Stimulated activated CD8-positive, alpha-beta memory T cell treated with anti-CD3 and anti-CD28 coated beads, Interleukin-12 subunit alpha, Interleukin-12 subunit beta, amount 100 ng/mL, for 24 hours (primary cell): ENCODE measurements around the gene RAB3IL1.

Experiments used
- DNase-seq: peaks from one replicate; pipeline ENCODE4 v3.0.0-alpha.2; 2020; ENCODE audit errors: extremely low read depth

Gene RAB3IL1

GRCh38 chr11:61952882-61953281 is 35.5 kb upstream of the RAB3IL1 start:
- no peak for DNase-seq

GRCh38 chr11:61951484-61952135 is 34.2 kb upstream of the RAB3IL1 start:
- no peak for DNase-seq

GRCh38 chr11:61950035-61950547 is 32.7 kb upstream of the RAB3IL1 start, which contains the start of gene BEST1:
TSS of gene BEST1 (plus strand) at chr11:61950351. CDS start at chr11:61951807, 1,456 bp downstream.
- DNase-seq = no peak

- DNase-seq = no peak
Measured at GRCh38 chr11:61949169-61950034, 32.0 kb upstream of the RAB3IL1 start.

- no peak for DNase-seq
Measured at GRCh38 chr11:61948505-61948904, 31.1 kb upstream of the RAB3IL1 start.

GRCh38 chr11:61947486-61948210 is 30.3 kb upstream of the RAB3IL1 start:
- no peak for DNase-seq

- DNase-seq = no peak
Measured at GRCh38 chr11:61946894-61947293, 29.5 kb upstream of the RAB3IL1 start.

- no peak for DNase-seq
Measured at GRCh38 chr11:61945191-61945590, 27.8 kb upstream of the RAB3IL1 start.

- no peak for DNase-seq
Measured at GRCh38 chr11:61940466-61940865, 23.1 kb upstream of the RAB3IL1 start.

GRCh38 chr11:61935861-61936260 is 18.5 kb upstream of the RAB3IL1 start:
- no peak for DNase-seq

- no peak for DNase-seq
Measured at GRCh38 chr11:61930933-61931332, 13.6 kb upstream of the RAB3IL1 start.

- DNase-seq = no peak
Measured at GRCh38 chr11:61928606-61929005, 11.2 kb upstream of the RAB3IL1 start.

GRCh38 chr11:61927501-61927900 is 10.1 kb upstream of the RAB3IL1 start:
- no peak for DNase-seq

GRCh38 chr11:61926235-61926634 is 8.9 kb upstream of the RAB3IL1 start:
- no peak for DNase-seq

GRCh38 chr11:61925736-61926135 is 8.4 kb upstream of the RAB3IL1 start:
- no peak for DNase-seq

GRCh38 chr11:61924064-61924455 is 6.7 kb upstream of the RAB3IL1 start:
- no peak for DNase-seq

GRCh38 chr11:61923166-61924063 is 6.0 kb upstream of the RAB3IL1 start:
- DNase-seq = no peak

- DNase-seq = no peak
Measured at GRCh38 chr11:61922539-61922938, 5.2 kb upstream of the RAB3IL1 start.

GRCh38 chr11:61921446-61921845 is 4.1 kb upstream of the RAB3IL1 start:
- DNase-seq = no peak

GRCh38 chr11:61919705-61920631 is 2.6 kb upstream of the RAB3IL1 start:
- no peak for DNase-seq
